ENCODE measurements around the gene CREB3.

The CREB3 gene

DNA sequence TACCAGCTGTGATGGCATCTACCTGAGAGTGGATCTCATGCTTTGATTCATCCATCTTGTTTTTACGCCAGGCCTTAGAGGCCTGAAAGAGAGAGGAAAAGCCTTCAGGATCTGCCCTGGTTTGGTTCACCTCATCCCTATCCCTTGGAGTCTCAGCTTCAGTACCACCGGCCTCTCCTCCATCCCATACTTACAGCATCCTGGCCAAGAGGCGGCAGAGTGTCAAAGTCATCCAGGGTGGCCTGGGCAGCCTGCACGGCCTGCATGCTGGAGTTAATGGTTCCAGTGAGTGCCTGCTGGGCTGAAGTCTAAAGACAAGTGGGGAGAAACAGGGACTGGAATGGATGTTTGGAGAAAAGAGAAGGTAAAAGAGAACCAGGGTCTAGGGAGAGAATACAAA, 12.9 kb upstream of the CREB3 start:
- Histone ChIP-seq H4K8ac (ENCODE audit: low read length) (no peak overlapping the region), H4K91ac (ENCODE audit: low read length) (no peak overlapping the region), H2AFZ (ENCODE audit: low read depth, low read length) (no peak overlapping the region), H3K23ac (ENCODE audit: low read length in 2 of 2) (no peak overlapping the region), H3K9me3 (ENCODE audit: control insufficient read depth, low read length) (no peaks in the 10 kb centered on the region), H2BK5ac (ENCODE audit: low read depth, low read length, poor library complexity, severe bottlenecking) (no peak overlapping the region), H3K27ac (ENCODE audit: low read length, poor library complexity, severe bottlenecking) (no peak overlapping the region), H3K36me3 (ENCODE audit: control insufficient read depth in 1 of 2, insufficient read depth in 2 of 2, low read depth in 1 of 2, low read length in 2 of 2) (peaks cover 81 to 100% of the 10 kb centered on the region in 2 experiments), H2BK12ac (ENCODE audit: low read length in 2 of 2) (no peak overlapping the region), H2BK15ac (ENCODE audit: low read depth, poor library complexity, severe bottlenecking) (peak overlapping the region; percentile 12), H3K27me3 (ENCODE audit: control insufficient read depth in 1 of 2, insufficient read depth in 1 of 2, low read length in 2 of 2) (no peaks in the 10 kb centered on the region), H3K4me2 (ENCODE audit: low read length, poor library complexity, severe bottlenecking) (no peak overlapping the region), H2AK5ac (ENCODE audit: low read length, severe bottlenecking) (no peak overlapping the region), H3K4me3 (ENCODE audit: insufficient read depth in 1 of 2, low read depth in 1 of 2, low read length in 2 of 2) (no peak overlapping the region), H3K79me1 (replicated peaks; ENCODE audit: low read length, poor library complexity, severe bottlenecking) (peaks cover 61% of the 10 kb centered on the region), H3K14ac (ENCODE audit: low read length in 2 of 2) (no peak overlapping the region), H3K4me1 (ENCODE audit: control insufficient read depth, insufficient read depth, low read depth, low read length) (peaks cover 7% of the 10 kb centered on the region), H3K18ac (ENCODE audit: low read depth in 1 of 2, low read length in 2 of 2) (no peak overlapping the region), H3K9ac (ENCODE audit: low read length) (peak overlapping the region; percentile 45), H3K4ac (ENCODE audit: low read depth in 1 of 2, low read length in 2 of 2) (no peak overlapping the region), H2BK120ac (ENCODE audit: low read depth, low read length) (no peak overlapping the region)
- no peak for DNase-seq
- 99% methylated on average over 4 of the region's 4 CpGs for WGBS

DNA sequence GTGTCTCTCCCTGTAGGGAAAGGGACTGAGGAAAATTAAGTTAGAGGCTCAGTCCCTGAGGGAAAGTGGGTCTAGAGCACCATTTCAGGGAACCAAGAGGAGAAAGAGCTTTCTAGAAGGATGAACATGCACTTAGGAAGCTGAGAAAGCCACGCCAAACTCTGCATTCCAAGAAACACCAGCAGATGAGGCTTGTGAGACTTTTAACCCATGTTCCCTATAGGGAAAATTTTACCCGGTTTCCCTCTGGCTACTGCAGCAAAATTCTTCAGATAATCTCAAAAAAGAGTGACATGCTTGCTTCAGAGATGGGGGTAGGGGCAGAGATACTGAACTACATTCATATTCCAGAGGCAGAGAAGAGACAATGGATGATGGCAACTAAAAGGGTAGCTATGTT, 9.0 kb upstream of the CREB3 start:
- H2AFZ ChIP-seq (ENCODE audit: low read depth, low read length) = no peak overlapping the region
- no peak overlapping the region for H2BK120ac ChIP-seq (ENCODE audit: low read depth, low read length)
- no peak overlapping the region for H3K9ac ChIP-seq (ENCODE audit: low read length)
- H3K4me3 ChIP-seq (ENCODE audit: insufficient read depth in 1 of 2, low read depth in 1 of 2, low read length in 2 of 2) = no peak overlapping the region
- no peak overlapping the region for H3K4ac ChIP-seq (ENCODE audit: low read depth in 1 of 2, low read length in 2 of 2)
- H2BK15ac ChIP-seq (ENCODE audit: low read depth, poor library complexity, severe bottlenecking) = no peak overlapping the region
- no peaks in the 10 kb centered on the region for H3K9me3 ChIP-seq (ENCODE audit: control insufficient read depth, low read length)
- H3K18ac ChIP-seq (ENCODE audit: low read depth in 1 of 2, low read length in 2 of 2) = no peak overlapping the region
- DNase-seq = no peak
- no peak overlapping the region for H3K27ac ChIP-seq (ENCODE audit: low read length, poor library complexity, severe bottlenecking)
- no peak overlapping the region for H4K8ac ChIP-seq (ENCODE audit: low read length)
- peaks cover 12% of the 10 kb centered on the region for H3K4me1 ChIP-seq (ENCODE audit: control insufficient read depth, insufficient read depth, low read depth, low read length)
- 100% methylated on average over 1 of the region's 2 CpGs for WGBS
- peaks cover 60 to 76% of the 10 kb centered on the region in 2 experiments for H3K36me3 ChIP-seq (ENCODE audit: control insufficient read depth in 1 of 2, insufficient read depth in 2 of 2, low read depth in 1 of 2, low read length in 2 of 2)
- no peak overlapping the region for H2BK12ac ChIP-seq (ENCODE audit: low read length in 2 of 2)
- no peak overlapping the region for H3K23ac ChIP-seq (ENCODE audit: low read length in 2 of 2)
- no peaks in the 10 kb centered on the region for H3K27me3 ChIP-seq (ENCODE audit: control insufficient read depth in 1 of 2, insufficient read depth in 1 of 2, low read length in 2 of 2)
- H3K14ac ChIP-seq (ENCODE audit: low read length in 2 of 2) = no peak overlapping the region
- no peak overlapping the region for H3K4me2 ChIP-seq (ENCODE audit: low read length, poor library complexity, severe bottlenecking)
- H2AK5ac ChIP-seq (ENCODE audit: low read length, severe bottlenecking) = no peak overlapping the region
- H4K91ac ChIP-seq (ENCODE audit: low read length) = no peak overlapping the region
- H2BK5ac ChIP-seq (ENCODE audit: low read depth, low read length, poor library complexity, severe bottlenecking) = no peak overlapping the region
- H3K79me1 ChIP-seq (replicated peaks; ENCODE audit: low read length, poor library complexity, severe bottlenecking) = peaks cover 43% of the 10 kb centered on the region

GRCh38 chr9:35723908-35724307, 8.6 kb upstream of the CREB3 start:
- no peak overlapping the region for H3K4me2 ChIP-seq (ENCODE audit: low read length, poor library complexity, severe bottlenecking)
- H3K9ac ChIP-seq (ENCODE audit: low read length) = no peak overlapping the region
- no peak overlapping the region for H3K4ac ChIP-seq (ENCODE audit: low read depth in 1 of 2, low read length in 2 of 2)
- H3K14ac ChIP-seq (ENCODE audit: low read length in 2 of 2) = no peak overlapping the region
- no peak overlapping the region for H2AK5ac ChIP-seq (ENCODE audit: low read length, severe bottlenecking)
- H3K4me1 ChIP-seq (ENCODE audit: control insufficient read depth, insufficient read depth, low read depth, low read length) = peaks cover 14% of the 10 kb centered on the region
- no peak overlapping the region for H2BK12ac ChIP-seq (ENCODE audit: low read length in 2 of 2)
- no peak overlapping the region for H3K27ac ChIP-seq (ENCODE audit: low read length, poor library complexity, severe bottlenecking)
- H3K4me3 ChIP-seq (ENCODE audit: insufficient read depth in 1 of 2, low read depth in 1 of 2, low read length in 2 of 2) = no peak overlapping the region
- no peak overlapping the region for H2AFZ ChIP-seq (ENCODE audit: low read depth, low read length)
- no peak for DNase-seq
- no peaks in the 10 kb centered on the region for H3K27me3 ChIP-seq (ENCODE audit: control insufficient read depth in 1 of 2, insufficient read depth in 1 of 2, low read length in 2 of 2)
- no peak overlapping the region for H2BK15ac ChIP-seq (ENCODE audit: low read depth, poor library complexity, severe bottlenecking)
- H3K23ac ChIP-seq (ENCODE audit: low read length in 2 of 2) = no peak overlapping the region
- H2BK5ac ChIP-seq (ENCODE audit: low read depth, low read length, poor library complexity, severe bottlenecking) = no peak overlapping the region
- WGBS = 97% methylated on average over 8 of the region's 8 CpGs
- peaks cover 56 to 73% of the 10 kb centered on the region in 2 experiments for H3K36me3 ChIP-seq (ENCODE audit: control insufficient read depth in 1 of 2, insufficient read depth in 2 of 2, low read depth in 1 of 2, low read length in 2 of 2)
- peaks cover 39% of the 10 kb centered on the region for H3K79me1 ChIP-seq (replicated peaks; ENCODE audit: low read length, poor library complexity, severe bottlenecking)
- no peaks in the 10 kb centered on the region for H3K9me3 ChIP-seq (ENCODE audit: control insufficient read depth, low read length)
- H2BK120ac ChIP-seq (ENCODE audit: low read depth, low read length) = no peak overlapping the region
- no peak overlapping the region for H3K18ac ChIP-seq (ENCODE audit: low read depth in 1 of 2, low read length in 2 of 2)
- H4K91ac ChIP-seq (ENCODE audit: low read length) = no peak overlapping the region
- H4K8ac ChIP-seq (ENCODE audit: low read length) = peak overlapping the region; percentile 70

DNA sequence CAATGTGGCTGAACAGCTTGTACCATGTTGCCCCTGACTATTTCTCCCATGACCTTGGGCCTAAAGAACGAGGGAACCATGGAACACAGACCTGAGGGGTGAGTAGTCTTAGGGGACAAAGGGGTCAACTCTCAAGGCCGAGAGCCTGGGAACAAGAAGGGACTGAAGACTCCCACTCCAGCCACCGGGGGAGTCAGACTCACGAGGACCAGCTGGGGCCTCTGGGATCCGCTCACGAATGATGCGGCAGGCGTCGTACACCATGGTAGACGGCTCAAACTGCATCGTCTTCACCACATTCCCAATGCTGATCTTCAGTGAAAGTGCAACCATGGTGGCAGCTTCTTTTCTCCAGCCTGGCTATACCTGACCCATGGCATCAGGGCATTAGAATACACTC, 7.1 kb upstream of the CREB3 start:
- no peak overlapping the region for H3K9ac ChIP-seq (ENCODE audit: low read length)
- H3K4me3 ChIP-seq (ENCODE audit: insufficient read depth in 1 of 2, low read depth in 1 of 2, low read length in 2 of 2) = no peak overlapping the region
- H3K4me2 ChIP-seq (ENCODE audit: low read length, poor library complexity, severe bottlenecking) = no peak overlapping the region
- H2BK5ac ChIP-seq (ENCODE audit: low read depth, low read length, poor library complexity, severe bottlenecking) = no peak overlapping the region
- peaks cover 25% of the 10 kb centered on the region for H3K79me1 ChIP-seq (replicated peaks; ENCODE audit: low read length, poor library complexity, severe bottlenecking)
- DNase-seq = no peak
- no peak overlapping the region for H2BK15ac ChIP-seq (ENCODE audit: low read depth, poor library complexity, severe bottlenecking)
- H3K14ac ChIP-seq (ENCODE audit: low read length in 2 of 2) = no peak overlapping the region
- no peak overlapping the region for H3K4ac ChIP-seq (ENCODE audit: low read depth in 1 of 2, low read length in 2 of 2)
- H3K36me3 ChIP-seq (ENCODE audit: control insufficient read depth in 1 of 2, insufficient read depth in 2 of 2, low read depth in 1 of 2, low read length in 2 of 2) = peaks cover 41 to 64% of the 10 kb centered on the region in 2 experiments
- H3K18ac ChIP-seq (ENCODE audit: low read depth in 1 of 2, low read length in 2 of 2) = no peak overlapping the region
- no peak overlapping the region for H4K91ac ChIP-seq (ENCODE audit: low read length)
- H3K9me3 ChIP-seq (ENCODE audit: control insufficient read depth, low read length) = no peaks in the 10 kb centered on the region
- peak overlapping the region; percentile 80 for H2AK5ac ChIP-seq (ENCODE audit: low read length, severe bottlenecking)
- H4K8ac ChIP-seq (ENCODE audit: low read length) = no peak overlapping the region
- H3K4me1 ChIP-seq (ENCODE audit: control insufficient read depth, insufficient read depth, low read depth, low read length) = peaks cover 20% of the 10 kb centered on the region
- H2AFZ ChIP-seq (ENCODE audit: low read depth, low read length) = no peak overlapping the region
- H2BK120ac ChIP-seq (ENCODE audit: low read depth, low read length) = no peak overlapping the region
- H3K23ac ChIP-seq (ENCODE audit: low read length in 2 of 2) = no peak overlapping the region
- 96% methylated on average over 10 of the region's 11 CpGs for WGBS
- H3K27me3 ChIP-seq (ENCODE audit: control insufficient read depth in 1 of 2, insufficient read depth in 1 of 2, low read length in 2 of 2) = no peaks in the 10 kb centered on the region
- no peak overlapping the region for H3K27ac ChIP-seq (ENCODE audit: low read length, poor library complexity, severe bottlenecking)
- no peak overlapping the region for H2BK12ac ChIP-seq (ENCODE audit: low read length in 2 of 2)
